HG03521 (cell line): ENCODE results near the gene PRMT7.
A peak's percentile ranks its signal among the peaks of the same experiment; 100 is the strongest.
"Not testable (repeated sequence)": the region's sequence is repeated elsewhere in the genome, so short reads cannot be mapped to it uniquely, and the experiment has no call there.

Experiments
- ATAC-seq: cut with Tn5 transposase; IDR thresholded peaks from one replicate; pipeline ENCODE4 v1.9.1; 2021; ENCODE audit warnings: mild to moderate bottlenecking, moderate library complexity; ENCODE audit not compliant: unreplicated experiment

Gene PRMT7

DNA sequence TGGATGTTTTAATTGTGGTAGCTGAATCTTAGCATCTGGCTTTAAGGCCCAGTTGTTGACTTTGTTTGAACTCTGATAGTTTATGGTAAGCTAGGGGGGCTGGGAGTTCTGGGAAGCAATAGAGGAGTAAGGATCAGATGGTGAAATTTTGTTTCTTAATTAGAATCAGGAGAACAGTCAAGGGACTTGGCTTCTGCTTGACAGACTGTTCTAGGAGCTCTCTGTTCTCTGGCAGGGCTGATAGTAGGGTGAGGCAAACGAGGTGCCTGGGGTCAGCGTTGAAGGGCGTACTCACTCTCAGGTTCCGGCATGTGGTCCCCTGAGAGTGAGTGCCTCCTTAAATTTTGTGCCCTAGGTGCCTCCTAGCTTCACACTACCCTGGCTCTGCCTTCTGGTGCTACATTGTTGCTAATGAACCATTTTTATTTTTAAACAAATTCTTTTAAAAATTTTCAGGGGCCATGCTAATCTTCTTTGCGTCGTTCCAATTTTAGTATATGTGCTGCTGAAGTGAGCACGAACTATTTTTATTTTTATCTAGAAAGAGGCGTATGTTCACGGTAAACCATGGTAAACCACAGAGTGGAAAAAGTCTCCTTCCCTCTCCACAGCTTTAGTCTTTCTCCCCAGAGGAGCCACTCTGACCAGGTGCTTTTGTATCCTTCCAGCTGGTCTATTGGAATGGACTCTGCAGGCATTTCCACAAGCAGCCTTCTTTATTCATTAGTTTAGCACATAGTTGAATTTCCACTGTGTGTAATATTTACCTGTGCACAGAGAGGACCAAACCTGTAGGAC lies 26.8 kb upstream of the PRMT7 start:
- ATAC-seq = no peak

DNA sequence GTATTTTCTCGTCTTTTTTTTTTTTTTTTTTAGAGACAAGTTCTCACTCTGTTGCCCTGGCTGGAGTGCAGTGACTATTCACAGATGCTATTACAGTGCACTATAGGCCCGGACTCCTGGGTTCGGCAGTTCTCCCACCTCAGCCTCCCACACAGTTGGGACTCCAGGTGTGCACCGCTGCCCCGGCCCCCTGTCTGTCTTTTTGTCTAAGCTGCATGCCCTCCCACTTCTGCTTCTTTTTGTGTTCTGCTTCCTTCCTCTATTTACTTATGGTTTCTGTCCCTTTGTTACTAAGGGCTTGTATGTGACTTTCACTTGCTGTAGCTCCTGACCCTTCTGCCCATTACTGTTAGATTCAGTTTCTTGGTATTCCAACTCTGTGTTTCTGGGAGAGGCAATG lies 26.0 kb upstream of the PRMT7 start:
- ATAC-seq = peak; percentile 51

DNA sequence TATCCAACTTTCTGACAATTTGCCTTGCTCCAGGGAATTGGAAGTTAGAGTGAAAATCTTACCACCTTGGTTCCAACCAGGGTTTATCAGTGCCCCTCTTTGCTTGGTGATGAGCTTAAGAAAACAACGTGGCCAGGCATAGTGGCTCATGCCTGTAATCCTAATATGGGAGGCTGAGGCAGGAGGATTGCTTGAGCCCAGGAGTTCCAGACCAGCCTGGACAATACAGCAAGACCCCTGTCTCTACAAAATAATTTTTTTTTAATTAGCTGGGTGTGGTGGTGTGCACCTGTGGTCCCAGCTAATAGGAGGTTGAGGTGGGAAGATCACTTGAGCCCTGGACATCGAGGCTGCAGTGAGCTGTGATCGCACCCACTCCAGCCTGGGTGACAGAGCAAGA lies 25.1 kb upstream of the PRMT7 start:
- ATAC-seq = no peak

DNA sequence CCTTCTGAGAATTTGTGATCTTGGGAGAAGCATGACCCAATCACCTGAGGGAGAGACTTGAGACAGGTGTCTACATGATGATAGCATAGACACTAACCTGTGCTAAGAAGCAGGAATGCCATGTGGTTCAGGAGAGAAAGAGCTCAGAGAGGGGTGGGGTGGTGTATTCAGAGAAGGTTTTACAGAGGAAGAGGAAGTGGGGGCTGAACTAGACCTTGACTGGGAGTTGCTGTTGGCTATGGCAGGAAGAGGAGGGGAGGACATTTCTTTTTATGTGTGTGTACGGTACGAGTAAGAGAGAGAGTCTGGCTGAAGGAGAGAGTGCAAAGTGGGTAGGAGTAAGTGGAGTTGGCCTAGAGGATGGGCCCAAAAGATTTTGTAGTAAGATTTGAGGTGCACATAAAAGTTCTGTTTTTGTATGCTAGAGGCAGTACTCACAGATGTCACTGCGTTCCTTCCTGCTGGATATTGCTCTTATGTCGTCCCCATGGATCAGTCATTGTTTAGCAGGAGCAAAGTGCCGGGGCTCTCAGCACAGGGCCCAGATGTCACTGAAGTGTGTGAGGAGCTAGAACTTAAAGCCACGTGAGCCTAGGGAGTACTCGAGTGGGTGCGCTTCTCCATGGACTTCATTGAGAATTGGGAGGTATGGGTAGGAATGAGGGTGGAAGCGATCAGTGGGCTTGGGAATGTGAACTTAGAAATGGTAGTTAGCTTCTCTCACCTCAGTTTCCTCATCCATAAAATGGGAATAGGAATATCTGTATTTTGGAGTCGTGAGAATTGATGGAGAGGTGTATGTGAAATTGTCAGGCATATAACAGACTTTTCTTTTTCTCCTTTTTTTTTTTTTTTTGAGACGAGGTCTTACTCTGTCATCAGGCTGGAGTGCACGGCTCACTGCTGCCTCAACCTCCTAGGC lies 24.4 kb upstream of the PRMT7 start:
- ATAC-seq = no peak

DNA sequence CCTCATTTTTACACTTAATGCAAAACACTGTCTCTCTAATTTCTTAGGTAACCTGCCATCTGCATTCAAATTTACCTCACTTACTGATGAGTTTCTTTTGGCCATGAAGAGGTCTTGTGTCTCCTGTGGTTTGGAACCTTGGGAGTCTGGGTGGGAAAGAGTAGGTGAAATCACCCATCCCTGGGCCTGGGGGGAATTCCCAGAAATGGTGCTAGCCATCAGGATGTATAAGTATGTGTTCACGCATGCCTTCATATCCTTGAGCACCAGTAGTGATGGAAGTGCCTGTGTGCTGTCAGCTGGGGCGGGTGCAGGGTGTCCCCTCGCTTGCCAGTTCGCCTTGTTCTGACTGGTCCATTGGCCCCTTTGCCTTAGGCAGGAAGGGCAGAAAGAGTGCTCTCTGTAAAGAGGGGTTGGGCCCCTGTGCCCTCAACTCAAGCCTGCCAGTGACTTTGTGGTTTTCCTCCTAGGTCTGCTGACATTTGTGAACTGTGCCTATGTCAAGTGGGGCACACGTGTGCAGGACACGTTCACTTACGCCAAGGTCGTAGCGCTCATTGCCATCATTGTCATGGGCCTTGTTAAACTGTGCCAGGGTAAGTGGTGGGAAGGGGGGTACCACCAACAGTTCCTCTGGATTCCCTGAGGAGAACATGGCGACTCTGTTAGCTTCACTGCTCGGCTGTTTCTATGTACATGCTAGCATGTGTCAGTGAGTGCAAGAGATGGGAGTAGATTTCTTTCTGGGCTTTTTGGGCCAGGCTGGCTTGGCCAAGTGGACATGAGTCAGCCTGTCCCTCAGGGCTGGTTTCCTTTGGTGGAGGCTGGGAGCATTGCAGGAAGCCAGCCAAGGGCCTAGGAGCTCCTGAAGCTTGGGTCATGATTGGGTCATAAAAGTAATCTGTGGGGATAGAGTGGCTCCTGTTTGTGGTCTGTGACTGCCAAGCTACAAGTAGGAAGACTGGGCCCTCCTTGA lies 23.3 kb upstream of the PRMT7 start:
- ATAC-seq = no peak

DNA sequence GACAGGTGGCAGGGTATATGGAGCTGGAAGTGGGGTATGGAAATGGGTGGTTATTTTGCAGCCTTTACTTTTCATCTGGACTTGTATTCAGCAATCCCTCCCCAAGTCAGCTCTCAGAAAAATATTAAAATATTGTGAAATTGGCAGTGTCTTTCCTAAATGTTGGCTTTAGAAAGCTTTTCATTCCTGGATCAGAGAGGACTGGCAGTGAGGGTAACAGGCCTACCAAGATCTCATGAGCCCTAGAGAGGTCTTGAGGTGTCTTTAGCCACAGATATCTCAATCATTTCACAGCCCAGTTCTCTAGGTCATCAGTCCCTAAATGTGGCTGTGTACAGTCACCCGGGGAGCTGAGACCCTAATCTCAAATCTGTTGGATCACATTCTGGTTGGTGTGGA lies 22.6 kb upstream of the PRMT7 start:
- no peak for ATAC-seq

DNA sequence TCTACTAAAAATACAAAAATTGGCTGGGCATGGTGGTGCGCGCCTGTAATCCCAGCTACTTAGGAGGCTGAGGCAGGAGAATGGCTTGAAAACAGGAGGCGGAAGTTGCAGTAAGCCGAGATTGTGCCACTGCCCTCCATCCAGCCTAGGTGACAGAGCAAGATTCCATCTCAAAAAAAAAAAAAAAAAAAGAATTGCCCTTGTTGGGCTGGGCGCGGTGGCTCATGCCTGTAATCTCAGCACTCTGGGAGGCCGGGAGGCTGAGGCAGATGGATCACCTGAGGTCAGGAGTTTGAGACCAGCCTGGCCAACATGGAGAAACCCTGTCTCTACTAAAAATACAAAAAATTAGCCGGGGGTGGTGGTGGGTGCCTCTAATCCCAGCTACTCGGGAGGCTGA lies 22.0 kb upstream of the PRMT7 start:
- not testable (repeated sequence) for ATAC-seq

DNA sequence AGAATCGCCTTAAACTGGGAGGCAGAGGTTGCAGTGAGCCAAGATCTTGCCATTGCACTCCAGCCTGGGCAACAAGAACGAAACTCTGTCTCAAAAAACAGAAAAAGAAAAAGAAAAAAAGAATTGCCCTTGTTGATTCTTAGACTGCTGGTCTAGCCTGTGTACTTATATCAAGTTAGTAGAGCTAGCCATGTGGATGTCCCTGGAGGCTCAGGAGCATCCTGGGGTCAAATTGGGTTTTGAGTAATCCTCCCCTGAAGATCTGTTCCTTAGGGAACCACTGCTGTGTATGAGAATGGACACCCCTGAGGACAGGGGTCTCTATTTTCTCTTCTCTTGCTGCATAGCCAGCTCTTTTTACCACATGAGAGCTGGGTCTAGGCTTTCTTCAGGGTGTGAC lies 21.6 kb upstream of the PRMT7 start:
- ATAC-seq = no peak

DNA sequence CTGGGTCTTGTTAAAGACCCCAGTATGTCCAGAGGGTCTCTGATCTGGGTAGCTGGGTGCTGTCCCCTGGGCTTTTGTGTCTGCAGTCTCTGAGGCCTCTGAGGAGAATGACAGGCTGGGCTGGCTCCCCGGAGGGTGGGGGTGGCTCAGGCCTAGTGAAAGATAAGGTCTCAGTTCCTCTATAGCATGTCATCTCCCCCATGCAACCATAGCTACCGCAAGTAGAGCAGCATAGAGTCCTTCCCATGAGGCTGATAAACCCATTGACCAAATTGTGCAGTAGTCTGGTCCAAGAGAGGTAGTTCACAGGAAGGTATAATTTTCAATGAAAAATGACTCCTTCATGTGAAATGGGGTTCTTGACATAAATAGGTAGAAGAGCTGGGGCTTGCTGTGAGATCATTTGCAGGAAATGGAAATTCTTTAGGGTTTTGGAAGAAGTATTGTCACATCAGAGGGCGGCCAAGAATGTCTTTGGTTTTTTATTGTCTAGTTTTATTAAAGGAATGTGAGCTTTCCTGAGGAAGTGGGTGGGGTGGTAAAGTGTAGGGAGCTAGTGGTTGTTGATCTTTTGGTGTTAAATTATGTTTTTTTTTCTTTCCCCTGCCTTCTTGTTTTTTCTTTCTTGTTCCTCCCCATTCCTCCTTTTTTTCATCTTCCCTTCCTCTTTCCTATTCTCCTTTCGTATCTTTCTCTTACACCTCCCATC lies 21.0 kb upstream of the PRMT7 start:
- peak; percentile 86 for ATAC-seq

DNA sequence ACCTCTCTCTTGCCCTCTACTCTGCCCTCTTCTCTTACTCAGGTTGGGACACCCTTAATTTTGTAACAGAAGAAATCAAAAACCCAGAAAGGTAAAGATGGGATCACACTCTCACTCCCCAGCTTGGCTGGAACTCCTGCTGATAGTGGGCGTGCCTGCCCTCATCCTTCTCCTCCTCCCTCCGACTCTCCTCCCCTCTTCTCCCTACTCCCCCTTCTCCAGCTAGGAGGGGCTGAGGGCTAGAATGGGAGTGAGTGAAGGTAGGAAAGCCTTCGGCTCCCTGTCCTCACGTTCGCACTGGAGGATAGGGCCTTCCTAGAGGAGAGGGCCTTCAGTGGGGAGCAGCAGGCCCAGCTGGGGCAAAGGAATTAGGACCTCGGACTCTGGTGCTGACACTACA lies 20.4 kb upstream of the PRMT7 start:
- no peak for ATAC-seq

DNA sequence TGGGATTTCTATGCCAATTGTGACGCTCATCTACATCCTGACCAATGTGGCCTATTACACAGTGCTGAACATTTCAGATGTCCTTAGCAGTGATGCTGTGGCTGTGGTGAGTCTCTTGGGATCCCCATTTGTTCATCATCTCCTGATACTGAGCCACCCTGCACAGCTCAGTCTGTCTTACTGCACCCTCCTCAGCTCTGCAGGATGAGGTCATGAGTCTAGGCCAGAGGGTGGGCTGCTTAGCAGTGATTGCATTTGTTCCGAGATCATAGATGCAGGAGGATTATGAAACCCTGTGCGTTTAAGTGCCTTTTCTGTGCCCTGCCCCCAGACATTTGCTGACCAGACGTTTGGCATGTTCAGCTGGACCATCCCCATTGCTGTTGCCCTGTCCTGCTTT lies 19.6 kb upstream of the PRMT7 start:
- ATAC-seq = no peak

DNA sequence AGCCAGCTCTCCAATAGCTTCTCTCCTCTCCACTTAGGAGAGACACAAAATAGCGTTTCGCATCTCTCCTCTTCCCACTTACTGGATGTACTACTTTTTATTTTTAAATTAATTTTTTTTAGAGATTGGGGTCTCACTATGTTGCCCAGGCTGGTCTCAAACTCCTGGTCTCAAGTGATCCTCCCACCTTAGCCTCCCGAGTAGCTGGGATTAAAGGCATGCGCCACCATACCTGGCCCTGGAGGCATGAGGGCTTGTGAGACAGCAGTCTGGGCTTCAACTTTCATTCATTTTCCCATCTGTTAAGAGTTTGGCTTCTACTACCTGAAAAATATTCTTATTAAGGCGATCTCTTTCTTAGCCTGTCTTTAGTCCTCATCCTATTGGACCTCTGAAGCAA lies 18.4 kb upstream of the PRMT7 start:
- ATAC-seq = no peak

DNA sequence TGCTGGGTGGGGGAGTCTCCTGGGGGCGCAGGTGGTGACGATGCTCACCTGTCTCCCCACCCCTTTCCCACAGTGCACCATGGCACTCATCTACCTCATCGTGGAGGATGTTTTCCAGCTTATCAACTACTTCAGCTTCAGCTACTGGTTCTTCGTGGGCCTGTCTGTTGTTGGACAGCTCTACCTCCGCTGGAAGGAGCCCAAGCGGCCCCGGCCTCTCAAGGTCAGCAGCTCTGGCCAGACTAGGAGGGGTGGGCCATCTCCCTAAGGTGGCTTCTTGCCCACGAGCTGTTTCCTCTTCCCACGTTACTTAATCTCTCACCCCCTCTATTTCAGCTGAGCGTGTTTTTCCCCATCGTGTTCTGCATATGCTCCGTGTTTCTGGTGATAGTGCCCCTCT lies 14.5 kb upstream of the PRMT7 start:
- ATAC-seq = no peak

DNA sequence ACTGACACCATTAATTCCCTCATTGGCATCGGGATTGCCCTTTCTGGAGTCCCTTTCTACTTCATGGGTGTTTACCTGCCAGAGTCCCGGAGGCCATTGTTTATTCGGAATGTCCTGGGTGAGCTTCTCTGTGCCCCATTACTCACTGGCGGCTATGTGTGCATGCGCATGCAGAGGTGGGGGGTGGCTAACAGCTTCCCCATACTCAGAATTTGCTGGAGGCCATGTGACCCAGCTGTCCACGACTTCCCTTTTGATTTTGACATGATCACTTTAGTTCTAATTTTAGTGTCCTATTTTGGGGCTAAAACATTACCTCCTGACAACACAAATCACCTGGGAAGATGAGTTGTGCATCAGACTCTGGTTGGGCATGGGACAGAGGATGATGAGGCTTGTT lies 14.1 kb upstream of the PRMT7 start:
- no peak for ATAC-seq

DNA sequence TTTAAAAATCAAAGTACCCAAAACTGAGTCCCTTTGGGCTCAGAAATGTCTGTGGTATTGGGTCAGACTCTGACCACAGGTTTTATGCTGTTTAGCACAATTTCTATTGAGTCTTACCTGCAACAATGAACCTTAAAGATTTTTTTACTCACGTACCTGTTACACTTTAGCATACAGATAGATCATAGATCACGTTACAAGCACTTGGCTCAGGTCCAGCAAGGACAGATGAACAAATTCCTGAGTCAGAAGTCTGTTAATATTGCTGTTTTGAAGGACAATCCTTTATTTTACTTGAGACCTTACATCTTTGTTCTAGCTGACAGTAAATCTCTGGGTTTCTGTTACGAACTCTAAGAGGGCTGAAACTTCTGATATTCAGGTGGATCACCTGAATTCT lies 12.9 kb upstream of the PRMT7 start:
- no peak for ATAC-seq

DNA sequence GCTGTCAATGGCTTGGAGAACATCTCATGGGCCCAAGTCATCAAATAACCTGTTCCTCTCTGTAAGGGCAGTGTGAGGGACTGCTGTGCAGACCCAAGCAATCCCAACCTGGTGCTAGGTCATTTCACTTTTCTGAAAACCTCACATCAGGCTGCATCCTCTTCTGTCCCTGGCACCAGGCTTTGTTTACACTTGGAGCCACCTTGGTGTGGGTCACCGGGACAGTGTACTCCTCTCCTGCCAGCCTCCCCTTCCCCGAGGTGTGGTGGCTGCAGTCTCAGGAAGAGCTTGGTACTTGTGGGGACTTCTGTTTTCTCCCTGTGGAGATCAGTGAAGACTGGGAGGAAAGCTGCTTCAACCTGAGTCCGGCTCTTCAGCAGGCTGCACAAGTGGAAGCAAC lies 12.5 kb upstream of the PRMT7 start:
- ATAC-seq = no peak

DNA sequence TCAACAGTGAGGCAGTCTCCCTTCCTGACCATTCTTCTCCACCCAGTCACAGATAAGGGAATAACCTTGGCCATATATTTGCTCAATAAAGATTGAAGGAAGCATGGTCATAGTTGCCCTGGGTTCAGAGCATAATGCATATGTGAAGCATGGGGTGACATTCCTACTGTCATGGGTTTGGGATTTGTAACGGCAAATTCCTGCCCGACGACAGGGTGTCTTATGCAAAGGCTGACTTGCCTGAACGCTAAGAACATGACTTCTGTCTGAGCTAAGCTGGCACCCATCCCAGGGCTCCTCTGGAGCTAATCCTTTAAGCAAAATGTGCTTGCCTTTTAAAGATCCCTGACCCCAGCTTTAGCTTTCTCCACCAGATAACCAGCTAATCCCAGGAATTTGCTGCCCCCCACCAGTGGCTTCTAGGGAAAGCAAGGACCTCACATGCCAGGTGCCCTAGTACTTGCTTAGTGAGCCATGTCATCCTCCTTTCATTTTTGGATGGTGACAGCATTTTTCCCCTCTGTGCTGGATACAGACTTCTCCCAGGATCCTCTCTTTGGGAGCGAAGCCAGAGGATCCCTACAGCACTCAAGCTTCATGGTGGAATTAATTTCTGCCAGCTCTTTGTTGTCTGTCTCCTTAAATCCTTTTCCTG lies 11.8 kb upstream of the PRMT7 start:
- no peak for ATAC-seq

DNA sequence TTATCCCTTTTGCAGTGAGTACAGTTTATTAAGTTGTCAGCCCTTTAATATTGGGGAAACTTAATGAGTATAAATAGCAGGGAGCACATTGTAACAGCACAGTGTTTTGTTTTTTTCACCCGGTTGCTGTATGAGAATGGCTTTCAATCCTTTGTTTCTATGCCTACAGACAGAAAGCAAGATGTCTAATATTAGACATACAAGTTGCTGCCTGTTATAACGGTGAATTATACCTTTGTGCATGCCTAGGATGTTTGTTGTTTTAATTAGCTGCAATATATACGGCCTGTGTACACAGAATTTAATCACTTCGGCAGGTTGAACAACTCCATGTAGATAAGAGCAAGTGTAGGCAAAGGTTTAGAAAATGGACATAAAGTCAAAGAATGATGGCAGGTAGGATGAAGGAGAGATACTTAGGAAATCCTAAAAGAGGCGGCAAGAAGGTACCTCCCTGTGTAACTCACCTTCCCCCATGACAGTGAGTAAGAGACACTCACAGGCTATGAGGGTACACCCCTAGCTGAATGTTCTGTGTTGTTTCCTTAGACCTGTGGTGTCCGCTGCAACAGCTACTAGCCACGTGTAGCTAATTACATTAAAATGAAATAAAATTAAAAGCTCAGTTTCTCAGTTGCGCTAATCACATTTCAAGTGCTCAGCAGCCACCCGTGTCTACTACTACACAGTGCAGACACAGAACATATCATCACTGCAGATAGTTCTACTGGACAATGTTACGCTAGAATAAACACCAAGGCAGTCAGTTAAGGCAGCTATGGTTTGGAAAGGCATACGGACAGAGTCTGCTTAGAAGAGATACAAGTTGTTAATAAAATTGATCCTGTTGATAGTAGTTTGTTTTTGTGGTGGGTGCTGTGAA lies 11.0 kb upstream of the PRMT7 start:
- no peak for ATAC-seq
